GM21825 (cell line): ENCODE measurements around the gene SCIMP.
"Not testable (repeated sequence)": the region's sequence is repeated elsewhere in the genome, so short reads cannot be mapped to it uniquely, and the experiment has no call there.

Experiments
- ATAC-seq: cut with Tn5 transposase; IDR thresholded peaks from one replicate; pipeline ENCODE4 v1.9.1; 2021; ENCODE audit warnings: mild to moderate bottlenecking, moderate library complexity; ENCODE audit not compliant: unreplicated experiment

The SCIMP gene

DNA sequence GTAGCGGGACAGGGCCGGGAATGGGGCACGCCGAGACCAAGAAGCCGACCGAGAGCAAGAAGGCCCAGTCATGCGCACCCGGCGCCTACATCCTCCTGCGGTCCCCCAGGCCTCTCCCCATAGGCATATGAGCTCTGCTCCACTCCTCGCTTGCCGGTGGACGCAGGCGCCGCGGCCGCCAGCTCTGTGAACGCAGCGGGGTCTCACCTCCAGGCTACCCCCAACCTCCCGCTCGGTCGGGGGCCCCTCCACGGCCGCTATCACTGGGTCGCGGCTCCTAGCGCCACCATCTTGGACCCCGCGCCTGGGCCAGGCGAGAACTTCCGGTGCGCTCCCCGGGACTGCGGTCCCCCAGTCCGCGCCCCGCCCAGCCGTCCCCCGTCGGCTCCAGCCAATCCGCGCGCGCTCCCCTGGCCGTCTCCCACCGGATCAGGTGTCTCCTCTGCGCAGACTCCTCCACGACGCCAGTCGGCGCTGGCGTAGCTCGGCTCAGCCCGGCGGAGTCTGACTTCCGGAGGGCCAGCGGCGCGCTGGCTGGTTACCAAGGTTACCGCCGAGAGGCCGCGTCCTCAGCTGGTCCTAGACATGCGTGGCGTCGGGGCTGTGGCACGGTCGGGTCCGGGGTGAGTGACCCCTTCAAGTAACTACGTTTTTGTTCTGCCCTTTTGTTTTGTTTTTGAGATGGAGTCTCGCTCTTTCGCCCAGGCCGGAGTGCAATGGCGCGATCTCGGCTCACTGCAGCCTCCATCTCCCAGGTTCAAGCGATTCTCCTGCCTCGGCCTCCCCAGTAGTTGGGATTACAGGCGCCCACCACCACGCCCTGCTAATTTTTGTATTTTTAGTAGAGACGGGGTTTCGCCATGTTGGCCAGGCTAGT is 42.9 kb downstream of the SCIMP start, which contains the start of gene ZNF594:
Gene ZNF594 (minus strand): TSS at position 328 of the 877 bp plus-strand sequence. CDS start 7,612 bp downstream, outside the sequence.
- peak; percentile 93 for ATAC-seq

DNA sequence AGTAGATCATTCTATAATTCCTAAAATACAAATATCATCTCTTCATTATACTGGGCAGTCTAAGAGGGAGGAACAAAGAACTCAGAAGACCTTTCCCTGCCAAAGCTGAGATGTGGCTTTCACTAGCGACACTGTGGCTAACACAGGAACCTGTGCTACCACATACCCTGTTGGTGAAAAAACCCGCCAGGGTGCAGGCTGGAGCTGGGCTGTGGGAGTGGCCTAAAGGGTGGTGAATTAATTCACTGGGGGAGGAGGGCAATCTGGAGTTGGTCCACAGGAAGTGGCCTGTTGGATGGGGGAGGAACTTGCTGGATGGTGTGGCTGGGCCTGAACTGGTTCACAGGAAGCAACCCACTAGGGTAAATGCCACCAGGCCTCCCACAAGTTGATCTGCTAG is 50.4 kb downstream of the SCIMP start:
- ATAC-seq = no peak

DNA sequence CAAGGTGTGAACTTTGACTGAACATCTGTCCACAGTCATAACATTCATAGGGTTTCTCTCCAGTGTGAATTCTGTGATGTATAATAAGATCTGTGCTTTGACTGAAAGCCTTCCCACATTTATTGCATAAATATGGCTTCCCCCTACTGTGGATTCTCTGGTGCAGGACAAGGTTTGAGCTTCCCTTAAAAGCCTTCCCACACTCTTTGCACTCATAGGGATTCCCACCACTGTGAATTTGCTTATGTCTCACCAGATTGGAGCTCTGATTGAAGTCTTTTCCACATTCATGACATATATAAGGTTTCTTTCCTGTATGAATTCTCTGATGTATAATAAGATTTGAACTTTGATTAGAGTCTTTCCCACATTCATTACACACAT is 51.3 kb downstream of the SCIMP start:
- no peak for ATAC-seq

DNA sequence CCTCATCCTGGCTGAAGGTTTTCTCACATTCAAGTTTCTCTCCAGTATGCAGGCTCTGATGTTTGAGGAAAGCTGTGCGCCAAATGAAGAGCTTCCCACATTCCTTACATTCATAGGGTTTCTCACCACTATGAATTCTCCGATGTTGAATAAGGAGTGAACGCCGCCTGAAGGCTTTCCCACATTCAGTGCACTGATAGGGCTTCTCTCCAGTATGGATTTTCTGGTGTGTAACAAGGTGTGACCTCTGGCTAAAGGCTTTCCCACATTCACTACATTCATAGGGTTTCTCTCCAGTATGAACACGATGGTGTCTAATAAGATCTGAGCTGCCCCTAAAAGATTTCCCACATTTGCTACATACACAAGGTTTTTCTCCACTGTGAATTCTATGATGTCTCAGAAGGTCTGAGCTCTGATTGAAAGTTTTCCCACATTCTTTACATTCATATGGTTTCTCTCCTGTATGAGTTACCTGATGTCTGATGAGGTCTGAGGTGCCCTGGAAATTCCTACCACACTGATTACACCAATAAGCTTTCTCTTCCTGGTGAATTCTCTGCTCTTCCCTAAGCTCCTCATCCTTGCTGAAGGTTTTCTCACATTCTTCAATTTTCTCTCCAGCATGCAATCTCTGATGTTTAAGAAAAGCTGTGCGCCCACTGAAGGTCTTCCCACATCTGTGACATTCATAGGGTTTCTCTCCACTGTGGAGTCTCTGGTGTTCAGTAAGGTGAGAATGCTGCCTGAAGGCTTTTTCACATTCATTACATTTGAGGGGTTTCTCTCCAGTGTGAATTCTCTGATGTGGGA is 51.9 kb downstream of the SCIMP start:
- ATAC-seq = no peak

DNA sequence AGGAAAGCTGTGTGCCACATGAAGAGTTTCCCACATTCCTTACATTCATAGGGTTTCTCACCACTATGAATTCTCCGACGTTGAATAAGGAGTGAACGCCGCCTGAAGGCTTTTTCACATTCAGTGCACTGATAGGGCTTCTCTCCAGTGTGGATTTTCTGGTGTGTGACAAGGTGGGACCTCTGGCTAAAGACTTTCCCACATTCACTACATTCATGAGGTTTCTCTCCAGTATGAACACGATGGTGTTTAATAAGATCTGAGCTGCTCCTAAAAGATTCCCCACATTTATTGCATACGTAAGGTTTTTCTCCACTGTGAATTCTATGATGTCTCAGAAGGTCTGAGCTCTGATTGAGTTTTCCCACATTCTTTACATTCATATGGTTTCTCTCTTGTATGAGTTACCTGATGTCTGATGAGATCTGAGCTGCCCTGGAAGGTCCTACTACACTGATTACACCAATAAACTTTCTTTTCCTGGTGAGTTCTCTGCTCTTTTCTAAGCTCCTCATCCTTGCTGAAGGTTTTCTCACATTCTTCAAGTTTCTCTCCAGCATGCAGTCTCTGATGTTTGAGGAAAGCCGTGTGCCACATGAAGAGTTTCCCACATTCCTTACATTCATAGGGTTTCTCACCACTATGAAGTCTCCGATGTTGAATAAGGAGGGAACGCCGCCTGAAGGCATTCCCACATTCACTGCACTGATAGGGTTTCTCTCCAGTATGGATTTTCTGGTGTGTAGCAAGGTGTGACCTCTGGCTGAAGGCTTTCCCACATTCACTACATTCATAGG is 53.0 kb downstream of the SCIMP start:
- ATAC-seq = no peak

DNA sequence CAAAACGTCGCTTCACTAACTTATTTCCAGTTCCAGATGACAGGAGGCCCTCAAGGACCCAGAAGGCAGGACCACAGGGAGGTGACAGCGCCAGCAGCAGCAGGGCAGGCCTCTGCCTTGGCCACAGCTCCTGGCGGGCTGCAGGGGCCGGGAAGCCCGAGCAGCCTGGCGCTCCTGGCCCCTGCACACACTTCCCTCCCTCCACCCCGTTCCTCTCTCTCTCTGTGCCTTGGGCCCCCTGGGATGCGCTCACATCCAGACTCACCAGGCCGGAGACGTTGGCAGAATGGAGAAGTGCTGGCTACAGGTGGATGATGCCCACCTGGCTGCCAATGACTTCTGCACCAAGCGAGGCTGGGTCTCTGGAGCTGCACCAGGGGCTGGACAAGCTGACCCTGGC is 55.7 kb downstream of the SCIMP start:
- no peak for ATAC-seq

DNA sequence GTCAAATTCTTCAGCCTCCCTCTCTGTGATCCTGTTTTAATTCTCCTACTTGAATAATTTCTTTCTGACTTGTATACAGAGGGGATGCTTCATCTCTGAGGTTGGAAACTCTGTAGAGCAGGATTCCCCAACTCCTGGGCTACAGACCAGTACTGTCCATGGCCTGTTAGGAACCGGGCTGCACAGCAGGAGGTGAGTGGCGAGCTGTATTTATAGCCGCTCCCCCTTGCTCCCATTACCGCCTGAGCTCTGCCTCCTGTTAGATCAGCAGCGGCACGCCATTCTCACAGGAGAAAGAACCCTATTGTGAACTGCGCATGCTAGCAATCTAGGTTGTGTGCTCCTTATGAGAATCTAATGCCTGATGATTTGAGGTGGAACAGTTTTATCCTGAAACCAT is 59.6 kb downstream of the SCIMP start:
- ATAC-seq = not testable (repeated sequence)

DNA sequence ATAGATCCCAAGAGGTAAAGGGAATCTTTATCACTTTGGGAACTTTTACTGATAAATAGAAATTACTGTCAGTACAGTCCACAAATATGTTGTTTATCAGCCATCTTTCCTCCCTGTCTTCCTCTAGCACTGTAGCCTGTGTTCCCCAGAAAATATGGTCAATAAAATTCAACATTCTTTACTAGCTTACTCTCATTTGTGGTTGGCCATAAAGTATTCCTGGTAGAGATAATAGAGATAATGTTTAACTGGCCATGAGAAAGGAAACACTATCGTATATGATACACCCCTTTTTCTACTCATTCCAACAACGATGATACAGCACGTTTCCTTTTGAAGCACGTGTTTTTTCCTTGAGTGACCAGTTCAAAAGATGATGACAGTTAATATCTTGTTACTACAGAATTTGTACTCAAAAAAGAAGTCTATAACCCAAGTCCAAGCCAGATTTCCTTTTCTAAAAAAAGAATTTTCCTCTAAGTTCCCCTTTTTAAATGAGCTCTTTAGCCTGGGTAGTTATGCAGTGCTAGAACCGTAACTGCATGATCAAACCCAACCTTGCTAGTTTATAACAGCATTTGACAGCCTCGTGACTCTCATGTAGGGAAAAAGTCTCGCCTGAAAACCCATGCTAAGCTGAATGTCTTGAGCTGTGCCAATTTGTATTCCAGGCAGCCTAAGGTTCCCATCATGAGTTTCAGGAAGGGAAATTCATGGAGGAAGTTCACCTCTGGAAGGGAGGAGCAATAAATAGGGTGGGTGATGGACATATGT is 68.7 kb downstream of the SCIMP start:
- not testable (repeated sequence) for ATAC-seq

DNA sequence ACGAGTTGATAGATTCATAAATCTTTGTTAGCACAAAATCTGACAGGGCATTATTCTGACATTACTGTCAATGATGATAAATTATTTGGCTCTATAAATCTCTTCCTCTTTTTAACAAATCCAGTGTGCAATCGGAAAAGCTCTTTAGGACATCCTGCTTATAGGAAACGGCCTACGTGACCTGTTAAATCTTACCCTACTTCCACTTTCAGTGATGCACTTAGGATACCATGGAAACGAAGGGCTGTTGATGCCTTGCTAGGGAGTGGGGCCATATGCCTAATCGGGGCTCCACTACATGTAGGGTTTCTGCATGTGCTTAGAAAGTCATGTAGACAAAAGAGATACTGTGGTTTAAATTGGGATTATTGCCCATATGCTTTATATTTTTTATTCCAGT is 70.2 kb downstream of the SCIMP start:
- ATAC-seq = no peak

DNA sequence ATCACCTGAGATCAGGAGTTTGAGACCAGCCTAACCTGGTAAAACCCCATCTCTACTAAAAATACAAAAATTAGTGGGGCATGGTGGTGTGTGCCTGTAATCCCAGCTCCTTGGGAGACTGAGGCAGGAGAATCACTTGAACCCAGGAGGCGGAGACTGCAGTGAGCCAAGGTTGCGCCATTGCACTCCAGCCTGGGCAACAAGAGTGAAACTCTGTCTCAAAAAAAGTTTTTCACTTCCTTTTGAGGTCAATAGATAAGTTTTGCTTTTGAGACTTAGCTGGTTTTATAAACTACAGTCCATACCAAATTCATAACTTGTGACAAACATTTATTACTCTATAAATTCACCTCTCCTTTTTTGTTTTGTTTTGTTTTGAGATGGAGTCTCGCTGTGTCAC is 72.9 kb downstream of the SCIMP start:
- ATAC-seq = not testable (repeated sequence)

DNA sequence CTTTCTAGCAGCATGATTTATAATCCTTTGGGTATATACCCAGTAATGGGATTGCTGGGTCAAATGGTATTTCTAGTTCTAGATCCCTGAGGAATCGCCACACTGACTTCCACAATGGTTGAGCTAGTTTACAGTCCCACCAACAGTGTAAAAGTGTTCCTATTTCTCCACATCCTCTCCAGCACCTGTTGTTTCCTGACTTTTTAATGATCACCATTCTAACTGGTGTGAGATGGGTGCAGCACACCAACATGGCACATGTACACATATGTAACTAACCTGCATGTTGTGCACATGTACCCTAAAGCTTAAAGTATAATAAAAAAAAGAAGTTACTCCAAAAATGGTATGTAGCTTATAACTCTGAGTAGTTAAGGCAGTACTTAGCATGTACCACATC is 74.0 kb downstream of the SCIMP start:
- ATAC-seq = not testable (repeated sequence)
